Fibroblast of skin of left biceps (primary cell): Measurements from ENCODE around the gene DIAPH1.

ENCODE experiments used
- DNase-seq, 2 experiments: peaks; one replicate each; pipeline ENCODE4 v3.0.0-alpha.2; 2013; ENCODE audit warnings: low read depth in 2 of 2

The DIAPH1 gene

GRCh38 chr5:141519605-141520565, 98.9 kb downstream of the DIAPH1 start:
- DNase-seq: no peak

DNA sequence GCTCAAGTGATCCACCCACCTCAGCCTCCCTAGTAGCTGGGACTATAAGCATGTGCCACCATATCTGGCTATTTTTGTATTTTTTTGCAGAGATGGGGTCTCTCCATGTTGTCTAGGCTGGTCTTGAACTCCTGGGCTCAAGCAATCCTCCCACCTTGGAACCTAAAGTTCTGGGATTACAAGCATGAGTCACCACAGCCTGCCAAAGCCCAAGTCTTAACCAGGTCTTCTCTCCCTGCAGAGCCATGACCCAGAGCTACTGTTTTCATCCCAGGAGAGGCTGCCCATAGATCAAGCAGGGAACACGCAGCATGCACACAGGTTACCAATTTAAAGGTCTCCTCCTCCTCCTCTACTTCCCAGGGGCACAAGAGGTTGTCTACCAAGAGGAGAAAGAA, 100.2 kb downstream of the DIAPH1 start:
- DNase-seq: no peak

DNA sequence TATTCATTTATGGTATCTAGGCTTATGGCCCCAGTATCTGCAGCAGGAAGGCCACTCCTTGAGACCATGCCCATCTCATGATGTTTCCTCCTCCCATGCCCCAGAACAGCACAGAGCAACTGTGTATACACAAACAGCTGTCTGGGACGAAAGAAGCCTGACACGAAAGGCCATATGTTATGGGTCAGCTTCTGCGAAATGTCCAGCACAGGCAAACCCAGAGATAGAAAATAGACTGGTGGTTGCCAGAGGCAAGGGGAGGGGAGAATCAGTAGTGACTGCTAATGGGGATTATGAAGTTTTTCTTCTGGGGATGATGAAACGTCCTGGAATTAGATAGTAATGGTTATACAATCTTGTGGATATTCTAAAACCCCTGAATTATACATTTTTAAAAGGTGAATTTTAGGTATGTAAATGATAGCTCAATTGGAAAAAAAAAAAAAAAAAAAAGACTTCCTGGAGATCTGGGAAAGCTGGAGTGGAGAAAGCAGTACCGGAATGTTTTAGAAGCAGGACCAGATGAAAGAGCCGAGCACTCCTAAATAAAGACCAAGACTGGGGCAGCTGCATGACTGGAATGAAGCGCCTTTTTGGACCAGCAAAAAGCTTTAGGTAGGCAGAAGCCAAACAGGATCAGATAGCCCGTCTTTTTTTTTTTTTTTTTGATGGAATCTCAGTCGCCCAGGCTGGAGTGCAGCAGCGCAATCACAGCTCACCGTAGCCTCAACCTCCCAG, 100.8 kb downstream of the DIAPH1 start:
- no peak for DNase-seq

GRCh38 chr5:141517312-141517711, 101.5 kb downstream of the DIAPH1 start:
- no peak for DNase-seq

DNA sequence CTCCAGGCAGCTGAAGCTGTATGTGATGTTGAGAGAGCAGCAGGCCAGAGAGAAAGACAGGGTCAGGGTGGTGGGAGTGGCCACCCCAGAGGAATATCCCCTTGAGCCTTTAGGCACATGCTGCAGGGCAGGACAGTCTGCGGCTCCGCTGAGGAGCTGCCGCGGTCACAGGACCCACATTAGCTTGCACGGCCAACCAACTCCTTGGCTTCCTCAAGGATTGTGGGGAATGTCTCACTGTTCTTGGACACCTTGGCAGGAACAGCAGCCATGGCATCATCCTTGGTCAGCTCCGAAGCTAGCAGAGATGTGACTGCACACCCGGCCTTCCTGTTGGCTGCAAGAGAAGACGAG, 102.2 kb downstream of the DIAPH1 start:
- DNase-seq: no peak

GRCh38 chr5:141515946-141516671, 102.7 kb downstream of the DIAPH1 start:
- no peak for DNase-seq

- no peak for DNase-seq
Observed at GRCh38 chr5:141515141-141515540, 103.7 kb downstream of the DIAPH1 start.

DNA sequence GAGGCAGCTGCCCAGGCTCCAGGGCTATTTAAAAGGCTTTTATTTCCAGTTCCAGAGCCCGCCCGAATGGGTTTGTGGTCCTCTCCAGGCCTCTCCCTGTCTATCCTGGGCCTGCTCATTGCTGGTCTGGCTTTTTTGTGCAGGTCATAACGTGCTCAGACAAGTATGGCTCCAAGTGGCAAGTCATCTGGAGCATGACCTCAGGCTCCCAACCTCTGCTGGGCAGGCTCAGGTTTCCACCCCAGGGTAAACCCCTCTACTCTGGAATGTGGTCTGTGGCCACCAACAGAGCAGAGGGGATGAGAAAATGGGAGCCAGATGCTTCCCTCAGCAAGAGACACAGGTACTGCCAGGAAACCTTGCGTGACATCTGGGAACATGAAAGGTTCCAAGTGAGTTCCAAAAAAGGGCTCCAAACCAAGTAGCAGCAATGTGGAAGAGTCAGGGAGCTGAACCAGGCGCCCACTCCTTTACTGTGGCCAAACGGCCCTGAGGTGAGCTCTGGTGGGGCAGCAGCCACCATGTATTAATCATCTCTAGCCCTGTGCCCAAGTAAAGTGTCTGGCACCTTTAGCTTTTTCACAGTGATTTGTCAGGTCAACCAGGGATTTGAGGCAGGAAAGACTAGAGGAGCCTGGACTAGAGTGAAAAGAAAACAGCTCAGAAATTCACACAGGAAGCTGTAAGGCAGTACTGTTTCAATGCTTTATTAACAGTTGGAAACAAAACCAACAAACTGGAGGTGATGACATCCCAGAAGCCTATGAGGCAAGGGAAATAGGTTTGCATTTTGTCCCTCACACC, 104.3 kb downstream of the DIAPH1 start:
- DNase-seq: no peak

- no peak for DNase-seq
Observed at GRCh38 chr5:141513627-141514329, 105.0 kb downstream of the DIAPH1 start.

- no peak for DNase-seq
Observed at GRCh38 chr5:141512911-141513626, 105.7 kb downstream of the DIAPH1 start.

DNA sequence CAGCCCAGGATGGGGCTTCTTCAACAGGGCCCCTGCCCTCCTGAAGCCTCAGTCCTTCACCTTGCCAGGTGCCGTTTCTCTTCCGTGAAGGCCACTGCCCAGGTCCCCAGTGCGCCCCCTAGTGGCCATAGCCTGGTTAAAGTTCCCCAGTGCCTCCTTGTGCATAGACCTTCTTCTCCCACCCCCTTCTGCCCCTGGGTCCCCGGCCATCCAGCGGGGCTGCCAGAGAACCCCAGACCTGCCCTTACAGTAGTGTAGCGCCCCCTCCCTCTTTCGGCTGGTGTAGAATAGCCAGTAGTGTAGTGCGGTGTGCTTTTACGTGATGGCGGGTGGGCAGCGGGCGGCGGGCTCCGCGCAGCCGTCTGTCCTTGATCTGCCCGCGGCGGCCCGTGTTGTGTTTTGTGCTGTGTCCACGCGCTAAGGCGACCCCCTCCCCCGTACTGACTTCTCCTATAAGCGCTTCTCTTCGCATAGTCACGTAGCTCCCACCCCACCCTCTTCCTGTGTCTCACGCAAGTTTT, 106.3 kb downstream of the DIAPH1 start:
- no peak for DNase-seq

DNA sequence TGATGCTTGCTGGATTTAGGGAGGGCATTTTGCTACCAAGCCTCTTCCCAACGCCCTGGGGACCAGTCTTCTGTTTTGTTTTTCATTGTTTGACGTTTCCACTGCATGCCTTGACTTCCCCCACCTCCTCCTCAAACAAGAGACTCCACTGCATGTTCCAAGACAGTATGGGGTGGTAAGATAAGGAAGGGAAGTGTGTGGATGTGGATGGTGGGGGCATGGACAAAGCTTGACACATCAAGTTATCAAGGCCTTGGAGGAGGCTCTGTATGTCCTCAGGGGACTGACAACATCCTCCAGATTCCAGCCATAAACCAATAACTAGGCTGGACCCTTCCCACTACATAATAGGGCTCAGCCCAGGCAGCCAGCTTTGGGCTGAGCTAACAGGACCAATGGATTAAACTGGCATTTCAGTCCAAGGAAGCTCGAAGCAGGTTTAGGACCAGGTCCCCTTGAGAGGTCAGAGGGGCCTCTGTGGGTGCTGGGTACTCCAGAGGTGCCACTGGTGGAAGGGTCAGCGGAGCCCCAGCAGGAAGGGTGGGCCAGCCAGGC, 107.0 kb downstream of the DIAPH1 start:
- no peak for DNase-seq

DNA sequence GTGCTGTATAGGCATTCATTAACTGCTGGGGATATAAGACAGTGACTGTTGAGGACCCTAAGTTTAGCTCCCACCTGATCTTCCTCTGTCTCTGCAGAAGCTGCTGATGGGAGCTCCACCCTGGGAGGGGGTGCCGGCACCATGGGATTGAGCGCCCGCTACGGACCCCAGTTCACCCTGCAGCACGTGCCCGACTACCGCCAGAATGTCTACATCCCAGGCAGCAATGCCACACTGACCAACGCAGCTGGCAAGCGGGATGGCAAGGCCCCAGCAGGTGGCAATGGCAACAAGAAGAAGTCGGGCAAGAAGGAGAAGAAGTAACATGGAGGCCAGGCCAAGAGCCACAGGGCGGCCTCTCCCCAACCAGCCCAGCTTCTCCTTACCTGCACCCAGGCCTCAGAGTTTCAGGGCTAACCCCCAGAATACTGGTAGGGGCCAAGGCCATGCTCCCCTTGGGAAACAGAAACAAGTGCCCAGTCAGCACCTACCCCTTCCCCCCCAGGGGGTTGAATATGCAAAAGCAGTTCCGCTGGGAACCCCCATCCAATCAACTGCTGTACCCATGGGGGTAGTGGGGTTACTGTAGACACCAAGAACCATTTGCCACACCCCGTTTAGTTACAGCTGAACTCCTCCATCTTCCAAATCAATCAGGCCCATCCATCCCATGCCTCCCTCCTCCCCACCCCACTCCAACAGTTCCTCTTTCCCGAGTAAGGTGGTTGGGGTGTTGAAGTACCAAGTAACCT, 107.8 kb downstream of the DIAPH1 start:
- DNase-seq: no peak

DNA sequence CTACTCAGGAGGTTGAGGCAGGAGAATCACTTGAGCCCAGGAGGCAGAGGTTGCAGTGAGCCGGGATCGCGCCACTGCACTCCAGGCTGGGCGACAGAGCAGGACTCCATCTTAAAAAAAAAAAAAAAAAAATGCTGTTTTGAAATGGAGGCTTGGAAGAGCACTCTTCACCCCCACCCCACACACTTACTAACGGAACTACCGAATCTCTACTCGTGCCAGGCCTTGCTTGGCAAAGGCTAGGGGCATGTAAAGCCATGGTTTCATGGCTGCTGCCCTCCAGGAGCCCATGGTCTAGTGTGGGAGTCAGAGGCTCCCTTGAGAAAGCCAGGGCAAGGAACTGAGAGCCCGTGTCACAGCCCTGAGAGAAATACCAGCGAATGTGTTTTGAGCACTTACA, 108.6 kb downstream of the DIAPH1 start:
- DNase-seq: no peak

GRCh38 chr5:141508798-141509611, 109.8 kb downstream of the DIAPH1 start:
- peak; percentile 97 for DNase-seq

- DNase-seq: no peak
Observed at GRCh38 chr5:141508440-141508797, 110.4 kb downstream of the DIAPH1 start.

GRCh38 chr5:141507387-141508091, 111.3 kb downstream of the DIAPH1 start:
- DNase-seq: peak in 1 of 2 experiments; percentile 63
